ENCODE results near the gene PEX5. TPM values are rescaled to one million over a fixed set of nuclear protein-coding genes. Genes with fewer than 3 reads are reported as not detected.

PEX5 gene
- 10 to 100 TPM; 26.8 to 39.9 (median 33.0) TPM for total RNA-seq

DNA sequence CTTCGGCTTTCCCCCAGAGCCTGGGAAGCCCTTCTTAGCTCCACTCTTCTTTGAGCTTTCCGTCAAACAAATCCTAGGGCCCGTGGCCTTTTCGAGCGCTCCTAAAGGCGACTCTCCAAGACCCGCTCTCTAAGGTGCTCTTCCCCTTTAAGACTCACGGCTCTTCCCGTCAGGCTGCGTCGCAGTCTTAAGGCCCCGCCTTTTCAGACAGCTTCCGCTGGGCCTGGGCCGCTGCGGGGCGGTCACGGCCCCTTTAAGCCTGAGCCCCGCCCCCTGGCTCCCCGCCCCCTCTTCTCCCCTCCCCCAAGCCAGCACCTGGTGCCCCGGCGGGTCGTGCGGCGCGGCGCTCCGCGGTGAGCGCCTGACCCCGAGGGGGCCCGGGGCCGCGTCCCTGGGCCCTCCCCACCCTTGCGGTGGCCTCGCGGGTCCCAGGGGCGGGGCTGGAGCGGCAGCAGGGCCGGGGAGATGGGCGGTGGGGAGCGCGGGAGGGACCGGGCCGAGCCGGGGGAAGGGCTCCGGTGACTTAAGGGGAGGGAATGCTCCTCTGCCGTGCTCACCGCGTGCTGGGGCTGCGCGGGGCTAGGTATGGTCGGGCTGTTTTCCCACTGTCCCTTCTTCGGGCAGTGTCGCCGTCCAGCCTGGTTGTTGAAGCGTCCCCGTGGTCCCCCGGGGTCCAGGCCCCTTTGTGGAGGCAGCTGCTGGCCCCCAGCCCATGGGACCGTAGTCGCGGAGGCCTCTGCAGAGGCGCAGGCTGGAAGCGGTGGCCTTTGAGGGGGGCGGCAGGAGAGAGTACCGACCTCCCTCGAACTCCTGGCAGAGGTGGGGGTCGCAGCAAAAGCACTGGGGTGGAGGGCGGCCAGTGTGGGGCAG is at the start of gene PEX5:
PEX5 (plus strand) TSS at position 289 of the 870 bp plus-strand sequence. CDS start 692 bp downstream, outside the sequence.
- WGBS, 10 experiments: 0% methylated on average over 2 to 7 of the region's 68 CpGs; no CpG with 5 or more reads in 6 of the 10 experiments
- peak within 1 kb of the TSS; percentile 59 to 80 for H3K27ac ChIP-seq
- peak; percentile 77 to 93 (median 90) for ATAC-seq (replicated peaks in 6 of 8)
- H3K4me1 ChIP-seq (replicated peaks in 1 of 2): peaks cover 13 to 17% of the 10 kb centered on the region in 2 donors
- H3K4me3 ChIP-seq: peak within 1 kb of the TSS; percentile 50 to 58 (median 57)
- in situ Hi-C loops (cut with MboI; ENCODE audit: low pct_unique_long_range_greater_than_20kb in 2 of 9, low sequenced_read_pairs in 9 of 9, unreplicated experiment in 9 of 9): no loop called here

DNA sequence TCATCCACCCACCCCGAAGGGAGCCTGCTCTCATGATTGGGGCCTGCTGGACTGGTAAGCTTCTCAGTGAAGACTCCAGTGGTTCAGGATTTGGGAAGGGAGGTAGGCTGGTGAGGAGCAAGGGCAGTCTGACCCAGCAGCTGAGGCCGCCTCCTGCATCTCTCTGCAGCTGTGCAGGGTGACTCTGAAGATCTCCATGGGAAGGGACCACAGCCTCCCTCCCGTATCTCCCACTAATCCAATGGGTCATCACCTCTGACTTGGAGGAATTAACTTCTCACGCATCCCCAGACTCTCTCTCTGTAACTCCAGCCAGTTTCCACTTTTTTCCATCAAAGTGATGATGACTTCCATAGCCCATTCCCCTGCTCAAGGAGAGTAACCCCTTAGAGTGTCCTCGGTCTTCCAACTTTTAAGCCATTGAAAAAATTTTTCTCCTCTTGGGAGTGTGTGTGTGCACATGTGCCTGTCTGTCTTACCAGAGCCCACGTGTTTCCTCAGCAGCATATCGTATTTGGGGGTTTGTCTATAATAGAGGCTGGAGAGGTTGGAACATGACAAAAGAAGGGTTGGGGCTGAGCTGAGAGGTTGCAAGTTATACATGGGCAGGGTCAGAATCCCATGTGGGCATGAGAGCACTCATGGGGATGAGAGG is 48.0 kb upstream of the PEX5 start:
- ATAC-seq (replicated peaks in 6 of 8): no peak
- no peak overlapping the region for H3K27ac ChIP-seq
- no peak overlapping the region for H3K4me3 ChIP-seq
- in situ Hi-C loops (cut with MboI; ENCODE audit: low pct_unique_long_range_greater_than_20kb in 2 of 9, low sequenced_read_pairs in 9 of 9, unreplicated experiment in 9 of 9): no loop called here
- 67 to 100% (median 89%) methylated on average over 2 to 5 of the region's 7 CpGs; no CpG with 5 or more reads in 4 of the 10 experiments for WGBS, 10 experiments
- no peaks in the 10 kb centered on the region for H3K4me1 ChIP-seq (replicated peaks in 1 of 2)

DNA sequence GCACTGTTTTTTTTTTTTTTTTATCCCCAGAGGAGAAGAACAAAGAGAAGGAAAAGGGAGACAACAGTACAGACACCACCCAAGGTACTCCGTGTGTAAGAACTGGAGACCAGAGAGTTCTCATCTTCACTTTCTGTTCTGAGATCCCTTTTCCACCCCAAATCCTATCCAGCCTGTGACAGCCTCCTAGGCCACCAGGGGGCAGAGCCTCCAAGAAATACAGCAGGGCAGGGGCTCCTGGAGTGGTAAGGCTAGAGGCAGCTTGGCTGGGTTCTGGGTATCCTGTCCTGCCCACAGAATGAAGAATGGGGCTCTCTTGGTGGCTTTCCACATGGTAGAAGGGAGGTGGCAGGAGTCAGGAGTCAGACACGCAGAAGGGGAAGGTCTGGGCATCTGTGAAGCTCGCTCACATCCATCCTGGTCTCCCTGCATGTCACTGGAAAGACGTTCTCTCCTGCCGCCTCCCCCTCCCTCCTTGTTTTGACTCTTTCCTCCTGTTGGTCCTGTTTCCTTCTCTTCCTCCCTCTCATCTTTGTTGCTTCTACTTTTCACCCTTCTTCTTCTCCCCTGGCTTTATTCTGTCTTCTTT is 47.3 kb upstream of the PEX5 start:
- H3K4me1 ChIP-seq (replicated peaks in 1 of 2): no peaks in the 10 kb centered on the region
- in situ Hi-C loops (cut with MboI; ENCODE audit: low pct_unique_long_range_greater_than_20kb in 2 of 9, low sequenced_read_pairs in 9 of 9, unreplicated experiment in 9 of 9): no loop called here
- WGBS, 10 experiments: 42 to 97% (median 73%) methylated on average over 1 to 5 of the region's 5 CpGs
- ATAC-seq (replicated peaks in 6 of 8): peak in 5 of 8 experiments; percentile 12 to 87 (median 56)
- no peak overlapping the region for H3K4me3 ChIP-seq
- no peak overlapping the region for H3K27ac ChIP-seq

DNA sequence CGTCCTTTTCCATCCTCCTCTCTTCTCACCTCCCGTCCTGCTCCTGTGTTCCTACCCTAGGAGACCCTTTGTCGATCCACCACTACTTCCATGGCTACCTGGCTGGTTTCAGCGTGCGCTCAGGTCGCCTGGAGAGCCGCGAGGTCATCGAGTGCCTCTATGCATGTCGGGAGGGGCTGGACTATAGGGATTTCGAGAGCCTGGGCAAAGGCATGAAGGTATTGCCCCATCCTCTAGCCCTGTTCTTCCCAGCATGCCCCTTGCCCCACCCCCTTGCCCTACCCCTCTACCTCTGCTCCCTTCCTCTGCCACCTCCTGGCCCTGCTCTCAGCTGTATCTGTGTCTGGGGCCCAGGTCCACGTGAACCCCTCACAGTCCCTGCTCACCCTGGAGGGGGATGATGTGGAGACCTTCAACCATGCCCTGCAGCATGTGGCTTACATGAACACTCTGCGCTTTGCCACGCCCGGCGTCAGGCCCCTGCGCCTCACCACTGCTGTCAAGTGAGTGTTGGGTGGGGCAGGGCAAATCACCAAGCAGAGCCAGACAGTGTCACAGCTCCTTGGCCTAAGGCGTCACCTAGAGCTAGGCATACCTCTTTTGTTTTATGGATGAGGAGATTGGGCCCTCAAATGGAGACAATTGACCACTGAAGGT is 46.5 kb upstream of the PEX5 start:
- in situ Hi-C loops (cut with MboI; ENCODE audit: low pct_unique_long_range_greater_than_20kb in 2 of 9, low sequenced_read_pairs in 9 of 9, unreplicated experiment in 9 of 9): no loop called here
- Histone ChIP-seq H3K4me1 (replicated peaks in 1 of 2) (no peaks in the 10 kb centered on the region), H3K4me3 (no peak overlapping the region), H3K27ac (no peak overlapping the region)
- WGBS, 10 experiments: 81 to 100% (median 92%) methylated on average over 2 to 10 of the region's 18 CpGs
- ATAC-seq (replicated peaks in 6 of 8): no peak

DNA sequence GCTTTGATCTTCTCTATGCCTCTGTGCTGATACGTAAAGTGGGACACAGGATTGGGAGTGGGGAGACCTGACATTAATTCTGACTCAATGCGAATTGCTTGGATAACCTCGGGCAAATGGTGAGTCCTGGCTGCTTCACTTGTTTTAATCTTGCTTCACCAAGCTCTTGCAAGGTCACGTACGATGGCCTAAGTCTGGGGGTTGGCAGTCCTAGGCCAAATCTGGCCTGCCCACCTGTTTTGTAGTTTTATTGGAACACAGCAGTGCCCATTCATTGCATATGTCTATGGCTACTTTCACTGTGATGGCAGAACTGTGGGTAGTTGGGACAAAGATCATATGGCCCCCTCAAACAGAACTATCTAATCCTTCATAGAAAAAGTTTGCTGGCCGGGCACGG is 45.9 kb upstream of the PEX5 start:
- no peak overlapping the region for H3K27ac ChIP-seq
- ATAC-seq (replicated peaks in 6 of 8): no peak
- 60 to 100% (median 94%) methylated on average over 1 to 5 of the region's 7 CpGs; no CpG with 5 or more reads in 3 of the 10 experiments for WGBS, 10 experiments
- in situ Hi-C loops (cut with MboI; ENCODE audit: low pct_unique_long_range_greater_than_20kb in 2 of 9, low sequenced_read_pairs in 9 of 9, unreplicated experiment in 9 of 9): no loop called here
- H3K4me3 ChIP-seq: no peak overlapping the region
- no peaks in the 10 kb centered on the region for H3K4me1 ChIP-seq (replicated peaks in 1 of 2)

DNA sequence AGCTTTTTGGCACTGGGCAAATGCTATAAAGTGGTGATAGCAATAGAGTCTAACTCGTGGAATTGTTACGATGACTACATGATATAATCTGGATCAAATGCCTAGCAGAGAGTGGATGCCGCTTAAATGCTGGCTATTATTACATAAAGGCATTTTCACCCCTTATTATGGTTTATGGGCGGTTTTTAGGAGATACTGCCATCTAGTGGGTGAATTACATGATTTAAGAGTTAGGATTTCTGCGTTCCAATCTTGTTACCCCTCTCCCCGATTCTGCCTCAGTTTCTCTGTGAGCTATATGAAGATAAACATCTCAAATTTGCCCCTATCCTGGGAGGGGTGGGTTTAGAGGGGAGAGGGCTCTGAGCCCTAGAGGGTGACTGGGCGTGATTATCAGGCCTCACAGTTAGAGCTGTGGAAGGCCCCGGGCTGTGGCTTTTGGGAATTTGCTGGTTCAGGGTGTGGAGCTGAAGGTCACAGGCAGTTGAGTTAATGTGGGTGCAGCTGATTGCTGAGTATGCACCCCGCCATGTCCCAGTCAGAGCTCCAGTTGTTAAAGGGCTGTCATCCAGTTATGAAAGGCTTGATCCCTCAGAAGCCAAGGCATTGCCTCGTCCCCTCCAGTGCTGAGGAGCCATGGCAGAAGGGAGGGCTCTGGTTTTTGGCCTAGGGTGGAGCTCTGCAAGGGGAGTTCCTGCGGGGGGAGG is 44.9 kb upstream of the PEX5 start:
- peak in 3 of 8 experiments; percentile 68 to 87 (median 79) for ATAC-seq (replicated peaks in 6 of 8)
- Histone ChIP-seq H3K4me3 (no peak overlapping the region), H3K27ac (no peak overlapping the region), H3K4me1 (replicated peaks in 1 of 2) (no peaks in the 10 kb centered on the region)
- in situ Hi-C loops (cut with MboI; ENCODE audit: low pct_unique_long_range_greater_than_20kb in 2 of 9, low sequenced_read_pairs in 9 of 9, unreplicated experiment in 9 of 9): no loop called here
- WGBS, 10 experiments: 10 to 100% (median 52%) methylated on average over 3 to 9 of the region's 11 CpGs; no CpG with 5 or more reads in 1 of the 10 experiments

DNA sequence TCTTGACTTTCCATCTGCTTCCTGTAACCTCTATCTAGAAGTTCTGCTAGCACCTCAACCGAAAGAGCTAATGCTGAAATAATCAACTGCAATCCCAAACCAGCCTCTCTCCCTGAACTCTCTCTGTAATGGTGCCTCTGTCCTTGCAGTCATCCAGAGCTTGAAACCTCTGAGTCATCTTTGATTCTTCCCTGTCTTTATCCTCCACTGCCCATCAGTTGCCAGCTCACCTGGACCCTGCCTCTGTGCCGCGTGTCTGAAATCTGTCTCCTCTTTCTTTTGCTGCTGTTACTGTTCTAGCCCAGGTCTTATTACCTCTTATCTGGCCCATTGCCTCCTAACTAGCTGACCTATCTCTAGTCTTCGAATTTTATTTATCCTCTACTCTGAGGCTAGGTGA is 43.8 kb upstream of the PEX5 start:
- no peak for ATAC-seq (replicated peaks in 6 of 8)
- in situ Hi-C loops (cut with MboI; ENCODE audit: low pct_unique_long_range_greater_than_20kb in 2 of 9, low sequenced_read_pairs in 9 of 9, unreplicated experiment in 9 of 9): no loop called here
- Histone ChIP-seq H3K4me1 (replicated peaks in 1 of 2) (no peaks in the 10 kb centered on the region), H3K27ac (no peak overlapping the region), H3K4me3 (no peak overlapping the region)
- WGBS, 10 experiments: 0 to 100% (median 69%) methylated on average over 1 to 3 of the region's 4 CpGs

DNA sequence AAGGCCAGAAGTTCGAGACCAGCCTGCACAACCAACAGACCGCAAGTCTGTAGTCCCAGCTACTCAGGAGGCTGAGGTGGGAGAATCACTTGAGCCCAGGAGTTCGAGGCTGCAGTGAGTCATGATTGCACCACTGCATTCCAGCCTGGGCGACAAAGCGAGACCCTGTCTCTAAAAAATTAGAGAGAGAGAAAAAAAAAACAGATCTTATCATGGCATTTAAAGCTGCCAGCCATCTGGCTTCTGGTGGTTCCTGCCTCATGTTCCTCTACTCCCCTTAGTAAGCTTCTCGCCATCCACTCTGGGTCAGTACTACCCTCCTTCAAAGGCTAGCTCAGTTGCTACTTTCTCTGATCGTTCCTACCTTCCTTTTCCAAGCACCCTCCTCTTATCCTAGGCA is 43.3 kb upstream of the PEX5 start:
- no peak overlapping the region for H3K4me3 ChIP-seq
- H3K4me1 ChIP-seq (replicated peaks in 1 of 2): no peaks in the 10 kb centered on the region
- 57 to 100% (median 94%) methylated on average over 1 to 6 of the region's 7 CpGs; no CpG with 5 or more reads in 1 of the 10 experiments for WGBS, 10 experiments
- in situ Hi-C loops (cut with MboI; ENCODE audit: low pct_unique_long_range_greater_than_20kb in 2 of 9, low sequenced_read_pairs in 9 of 9, unreplicated experiment in 9 of 9): no loop called here
- ATAC-seq (replicated peaks in 6 of 8): no peak
- no peak overlapping the region for H3K27ac ChIP-seq

DNA sequence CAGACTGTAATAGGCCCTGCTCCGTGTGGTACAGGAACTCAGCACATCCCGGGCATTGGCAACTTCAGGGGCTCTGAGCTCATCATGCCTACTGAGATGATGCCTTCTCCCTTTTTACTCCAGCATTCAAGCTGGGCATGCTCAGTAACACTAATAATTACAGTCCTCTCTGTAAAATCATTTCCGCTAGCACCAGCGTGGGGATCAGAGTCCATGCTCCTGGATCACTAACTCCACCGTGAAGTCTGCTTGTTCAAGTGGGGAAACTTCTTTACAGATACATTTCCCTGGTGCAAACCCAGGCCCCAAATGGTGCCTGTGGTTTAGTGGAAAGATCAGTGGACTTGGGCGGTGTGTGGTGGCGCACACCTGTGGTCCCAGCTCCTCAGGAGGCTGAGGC is 42.6 kb upstream of the PEX5 start:
- no peak for ATAC-seq (replicated peaks in 6 of 8)
- WGBS, 10 experiments: 85 to 100% (median 95%) methylated on average over 3 to 5 of the region's 7 CpGs; no CpG with 5 or more reads in 6 of the 10 experiments
- in situ Hi-C loops (cut with MboI; ENCODE audit: low pct_unique_long_range_greater_than_20kb in 2 of 9, low sequenced_read_pairs in 9 of 9, unreplicated experiment in 9 of 9): no loop called here

DNA sequence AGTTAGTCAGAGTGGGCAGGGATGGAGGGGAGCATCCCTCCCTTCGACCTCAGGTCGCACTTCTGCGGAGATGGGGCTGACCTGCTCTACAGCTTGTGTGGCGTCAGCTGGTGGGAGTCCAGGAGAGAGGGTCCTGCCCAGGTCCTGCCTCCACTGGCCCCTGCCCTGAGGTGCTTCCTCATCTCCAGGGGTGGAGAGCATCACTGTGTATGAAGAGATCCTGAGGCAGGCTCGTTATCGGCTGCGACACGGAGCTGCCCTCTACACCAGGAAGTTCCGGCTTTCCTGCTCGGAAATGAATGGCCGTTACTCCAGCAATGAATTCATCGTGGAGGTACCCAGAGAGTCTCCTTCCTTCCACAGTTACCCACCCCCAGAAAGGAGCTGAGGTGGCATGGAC is 39.1 kb upstream of the PEX5 start:
- 78 to 100% (median 95%) methylated on average over 2 to 11 of the region's 12 CpGs; no CpG with 5 or more reads in 3 of the 10 experiments for WGBS, 10 experiments
- in situ Hi-C loops (cut with MboI; ENCODE audit: low pct_unique_long_range_greater_than_20kb in 2 of 9, low sequenced_read_pairs in 9 of 9, unreplicated experiment in 9 of 9): no loop called here
- Histone ChIP-seq H3K4me1 (replicated peaks in 1 of 2) (no peaks in the 10 kb centered on the region), H3K27ac (no peak overlapping the region), H3K4me3 (no peak overlapping the region)
- ATAC-seq (replicated peaks in 6 of 8): no peak

More for the DNA sequence above, 42.6 kb upstream of the PEX5 start:
- H3K4me1 ChIP-seq (replicated peaks in 1 of 2): no peaks in the 10 kb centered on the region
- no peak overlapping the region for H3K27ac ChIP-seq
- H3K4me3 ChIP-seq: no peak overlapping the region

DNA sequence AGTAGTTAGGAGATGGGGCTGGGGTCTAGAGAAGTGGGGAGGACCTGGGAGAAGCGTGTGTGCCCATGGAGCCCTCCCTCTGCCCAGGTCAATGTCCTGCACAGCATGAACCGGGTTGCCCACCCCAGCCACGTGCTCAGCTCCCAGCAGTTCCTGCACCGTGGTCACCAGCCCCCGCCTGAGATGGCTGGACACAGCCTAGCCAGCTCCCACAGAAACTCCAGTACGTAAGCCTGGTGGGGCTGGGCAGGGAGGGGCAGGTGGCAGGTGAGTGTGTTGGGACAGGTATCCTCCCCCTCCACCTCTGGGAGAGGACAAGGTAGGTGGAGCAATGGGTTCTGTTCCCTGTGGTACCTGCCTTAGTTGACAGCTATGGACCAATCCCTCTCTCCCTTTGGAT is 38.6 kb upstream of the PEX5 start:
- in situ Hi-C loops (cut with MboI; ENCODE audit: low pct_unique_long_range_greater_than_20kb in 2 of 9, low sequenced_read_pairs in 9 of 9, unreplicated experiment in 9 of 9): no loop called here
- Histone ChIP-seq H3K4me3 (no peak overlapping the region), H3K4me1 (replicated peaks in 1 of 2) (no peaks in the 10 kb centered on the region), H3K27ac (no peak overlapping the region)
- WGBS, 10 experiments: 93% methylated on average over 3 of the region's 6 CpGs; no CpG with 5 or more reads in 9 of the 10 experiments
- no peak for ATAC-seq (replicated peaks in 6 of 8)

DNA sequence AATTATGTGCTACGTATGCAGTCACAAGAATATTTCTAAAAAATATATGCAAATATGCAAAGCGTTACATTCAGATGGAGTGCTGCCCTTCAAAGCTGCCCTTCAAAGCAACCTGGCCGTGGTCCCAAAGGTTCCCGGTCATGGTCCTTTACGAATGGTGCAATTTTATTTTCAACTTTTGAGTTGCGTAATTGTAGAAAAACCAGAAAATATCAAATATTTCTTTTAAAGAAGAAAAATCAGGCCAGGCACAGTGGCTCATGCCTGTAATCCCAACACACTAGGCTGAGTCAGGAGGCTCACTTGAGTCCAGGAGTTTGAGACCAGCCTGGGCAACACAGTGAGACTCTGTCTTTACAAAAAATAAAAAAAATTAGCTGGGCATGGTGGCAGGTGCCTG is 38.0 kb upstream of the PEX5 start:
- no peak overlapping the region for H3K4me3 ChIP-seq
- no peak for ATAC-seq (replicated peaks in 6 of 8)
- 55 to 100% (median 95%) methylated on average over 1 to 6 of the region's 6 CpGs for WGBS, 10 experiments
- in situ Hi-C loops (cut with MboI; ENCODE audit: low pct_unique_long_range_greater_than_20kb in 2 of 9, low sequenced_read_pairs in 9 of 9, unreplicated experiment in 9 of 9): no loop called here
- H3K4me1 ChIP-seq (replicated peaks in 1 of 2): no peaks in the 10 kb centered on the region
- no peak overlapping the region for H3K27ac ChIP-seq

Data from motor neuron (in vitro differentiated cells).